ENCODE data around the gene LACTB.

LACTB gene

GRCh38 chr15:63172376-63172775 lies 50.7 kb downstream of the LACTB start:
- no peaks in the 10 kb centered on the region for H3K27me3 Mint-ChIP-seq
- ATAC-seq (replicated peaks; ENCODE audit: extremely low read depth, poor library complexity, severe bottlenecking): no peak
- H3K4me3 Mint-ChIP-seq: no peak overlapping the region
- H3K36me3 Mint-ChIP-seq (ENCODE audit: insufficient read depth): peaks cover 2% of the 10 kb centered on the region
- H3K4me1 Mint-ChIP-seq: no peaks in the 10 kb centered on the region
- H3K9me3 Mint-ChIP-seq: no peaks in the 10 kb centered on the region
- no peak overlapping the region for H3K27ac Mint-ChIP-seq (ENCODE audit: low read depth)
- DNase-seq (ENCODE audit: low spot score in 2 of 2): no peak

- H3K27me3 Mint-ChIP-seq: no peaks in the 10 kb centered on the region
- H3K4me1 Mint-ChIP-seq: no peaks in the 10 kb centered on the region
- DNase-seq (ENCODE audit: low spot score in 2 of 2) (no peak), ATAC-seq (replicated peaks; ENCODE audit: extremely low read depth, poor library complexity, severe bottlenecking) (no peak)
- H3K9me3 Mint-ChIP-seq: no peaks in the 10 kb centered on the region
- no peak overlapping the region for H3K27ac Mint-ChIP-seq (ENCODE audit: low read depth)
- peaks cover 2% of the 10 kb centered on the region for H3K36me3 Mint-ChIP-seq (ENCODE audit: insufficient read depth)
- H3K4me3 Mint-ChIP-seq: no peak overlapping the region
Measured at GRCh38 chr15:63172851-63173451, 51.3 kb downstream of the LACTB start.

GRCh38 chr15:63176302-63176701 lies 54.6 kb downstream of the LACTB start:
- Mint-ChIP-seq H3K4me3 (no peak overlapping the region), H3K27me3 (no peaks in the 10 kb centered on the region), H3K27ac (ENCODE audit: low read depth) (no peak overlapping the region), H3K4me1 (no peaks in the 10 kb centered on the region), H3K9me3 (no peaks in the 10 kb centered on the region), H3K36me3 (ENCODE audit: insufficient read depth) (peaks cover 2% of the 10 kb centered on the region)
- no peak for ATAC-seq (replicated peaks; ENCODE audit: extremely low read depth, poor library complexity, severe bottlenecking)
- DNase-seq (ENCODE audit: low spot score in 2 of 2): no peak

GRCh38 chr15:63178034-63178433 lies 56.4 kb downstream of the LACTB start:
- H3K27ac Mint-ChIP-seq (ENCODE audit: low read depth): no peak overlapping the region
- no peaks in the 10 kb centered on the region for H3K9me3 Mint-ChIP-seq
- H3K27me3 Mint-ChIP-seq: no peaks in the 10 kb centered on the region
- H3K4me3 Mint-ChIP-seq: no peak overlapping the region
- H3K4me1 Mint-ChIP-seq: no peaks in the 10 kb centered on the region
- H3K36me3 Mint-ChIP-seq (ENCODE audit: insufficient read depth): peaks cover 2% of the 10 kb centered on the region
- no peak for ATAC-seq (replicated peaks; ENCODE audit: extremely low read depth, poor library complexity, severe bottlenecking)
- DNase-seq (ENCODE audit: low spot score in 2 of 2): no peak

- Mint-ChIP-seq H3K27me3 (no peaks in the 10 kb centered on the region), H3K4me3 (no peak overlapping the region), H3K4me1 (no peaks in the 10 kb centered on the region), H3K9me3 (no peaks in the 10 kb centered on the region), H3K36me3 (ENCODE audit: insufficient read depth) (peaks cover 1% of the 10 kb centered on the region), H3K27ac (ENCODE audit: low read depth) (no peak overlapping the region)
- no peak for ATAC-seq (replicated peaks; ENCODE audit: extremely low read depth, poor library complexity, severe bottlenecking)
- DNase-seq (ENCODE audit: low spot score in 2 of 2): no peak
Measured at GRCh38 chr15:63180746-63181145, 59.1 kb downstream of the LACTB start.

GRCh38 chr15:63181648-63182047 lies 60.0 kb downstream of the LACTB start:
- H3K27ac Mint-ChIP-seq (ENCODE audit: low read depth): no peak overlapping the region

GRCh38 chr15:63185206-63185605 lies 63.5 kb downstream of the LACTB start:
- Mint-ChIP-seq H3K4me1 (peaks cover 5% of the 10 kb centered on the region), H3K4me3 (no peak overlapping the region), H3K36me3 (ENCODE audit: insufficient read depth) (peaks cover 6% of the 10 kb centered on the region), H3K27me3 (no peaks in the 10 kb centered on the region), H3K27ac (ENCODE audit: low read depth) (no peak overlapping the region), H3K9me3 (no peaks in the 10 kb centered on the region)
- DNase-seq (ENCODE audit: low spot score in 2 of 2): no peak
- ATAC-seq (replicated peaks; ENCODE audit: extremely low read depth, poor library complexity, severe bottlenecking): no peak

More at GRCh38 chr15:63181648-63182047, 60.0 kb downstream of the LACTB start:
- no peak for ATAC-seq (replicated peaks; ENCODE audit: extremely low read depth, poor library complexity, severe bottlenecking)
- Mint-ChIP-seq H3K36me3 (ENCODE audit: insufficient read depth) (peaks cover 1% of the 10 kb centered on the region), H3K27me3 (no peaks in the 10 kb centered on the region), H3K9me3 (no peaks in the 10 kb centered on the region), H3K4me3 (no peak overlapping the region), H3K4me1 (no peaks in the 10 kb centered on the region)
- no peak for DNase-seq (ENCODE audit: low spot score in 2 of 2)

- H3K27ac Mint-ChIP-seq (ENCODE audit: low read depth): no peak overlapping the region
- ATAC-seq (replicated peaks; ENCODE audit: extremely low read depth, poor library complexity, severe bottlenecking) (no peak), DNase-seq (ENCODE audit: low spot score in 2 of 2) (no peak)
- H3K36me3 Mint-ChIP-seq (ENCODE audit: insufficient read depth): peaks cover 7% of the 10 kb centered on the region
- no peaks in the 10 kb centered on the region for H3K9me3 Mint-ChIP-seq
- peaks cover 13% of the 10 kb centered on the region for H3K4me1 Mint-ChIP-seq
- no peak overlapping the region for H3K4me3 Mint-ChIP-seq
- H3K27me3 Mint-ChIP-seq: no peaks in the 10 kb centered on the region
Measured at GRCh38 chr15:63186065-63186464, 64.4 kb downstream of the LACTB start.

- H3K36me3 Mint-ChIP-seq (ENCODE audit: insufficient read depth): peaks cover 9% of the 10 kb centered on the region
- H3K9me3 Mint-ChIP-seq: no peaks in the 10 kb centered on the region
- H3K27ac Mint-ChIP-seq (ENCODE audit: low read depth): no peak overlapping the region
- H3K4me3 Mint-ChIP-seq: peak overlapping the region; percentile 95
- no peaks in the 10 kb centered on the region for H3K27me3 Mint-ChIP-seq
- ATAC-seq (replicated peaks; ENCODE audit: extremely low read depth, poor library complexity, severe bottlenecking): no peak
- peaks cover 28% of the 10 kb centered on the region for H3K4me1 Mint-ChIP-seq
- DNase-seq (ENCODE audit: low spot score in 2 of 2): no peak
Measured at GRCh38 chr15:63187589-63188226, 66.0 kb downstream of the LACTB start.

- DNase-seq (ENCODE audit: low spot score in 2 of 2): no peak
- no peaks in the 10 kb centered on the region for H3K27me3 Mint-ChIP-seq
- peak overlapping the region; percentile 95 for H3K4me3 Mint-ChIP-seq
- H3K27ac Mint-ChIP-seq (ENCODE audit: low read depth): peak overlapping the region; percentile 93
- H3K9me3 Mint-ChIP-seq: no peaks in the 10 kb centered on the region
- H3K4me1 Mint-ChIP-seq: peaks cover 30% of the 10 kb centered on the region
- ATAC-seq (replicated peaks; ENCODE audit: extremely low read depth, poor library complexity, severe bottlenecking): no peak
- H3K36me3 Mint-ChIP-seq (ENCODE audit: insufficient read depth): peaks cover 11% of the 10 kb centered on the region
Measured at GRCh38 chr15:63188247-63188925, 66.7 kb downstream of the LACTB start.

- peak; percentile 60 for ATAC-seq (replicated peaks; ENCODE audit: extremely low read depth, poor library complexity, severe bottlenecking)
- peaks cover 37% of the 10 kb centered on the region for H3K4me1 Mint-ChIP-seq
Measured at GRCh38 chr15:63188926-63189871, 67.5 kb downstream of the LACTB start, which contains the start of gene RAB8B. TSS of gene RAB8B (plus strand) at chr15:63189606. CDS start at chr15:63189625, 19 bp downstream.

More at GRCh38 chr15:63188926-63189871, 67.5 kb downstream of the LACTB start, which contains the start of gene RAB8B:
- peak within 1 kb of the TSS; percentile 95 for H3K4me3 Mint-ChIP-seq
- H3K36me3 Mint-ChIP-seq (ENCODE audit: insufficient read depth): peaks cover 11% of the 10 kb centered on the region
- H3K27ac Mint-ChIP-seq (ENCODE audit: low read depth): peak within 1 kb of the TSS; percentile 93
- no peaks in the 10 kb centered on the region for H3K9me3 Mint-ChIP-seq
- no peaks in the 10 kb centered on the region for H3K27me3 Mint-ChIP-seq
- peak; percentile 89 for DNase-seq (ENCODE audit: low spot score in 2 of 2)
